Iris pigment epithelial cell (primary cell): ENCODE measurements around the gene PARD3.
A peak's percentile ranks its signal among the peaks of the same experiment; 100 is the strongest.
"Not testable (repeated sequence)": the region's sequence is repeated elsewhere in the genome, so short reads cannot be mapped to it uniquely, and the experiment has no call there.

Source experiments
- DNase-seq: peaks from one replicate; pipeline ENCODE4 v3.0.0-alpha.2; 2011; ENCODE audit warnings: low read depth

PARD3 gene

GRCh38 chr10:34098821-34099567 is 716.1 kb downstream of the PARD3 start:
- DNase-seq: no peak

- no peak for DNase-seq
These were observed 717.4 kb downstream of the PARD3 start for GRCh38 chr10:34097682-34098081.

GRCh38 chr10:34094961-34095360 is 720.1 kb downstream of the PARD3 start:
- DNase-seq: no peak

DNA sequence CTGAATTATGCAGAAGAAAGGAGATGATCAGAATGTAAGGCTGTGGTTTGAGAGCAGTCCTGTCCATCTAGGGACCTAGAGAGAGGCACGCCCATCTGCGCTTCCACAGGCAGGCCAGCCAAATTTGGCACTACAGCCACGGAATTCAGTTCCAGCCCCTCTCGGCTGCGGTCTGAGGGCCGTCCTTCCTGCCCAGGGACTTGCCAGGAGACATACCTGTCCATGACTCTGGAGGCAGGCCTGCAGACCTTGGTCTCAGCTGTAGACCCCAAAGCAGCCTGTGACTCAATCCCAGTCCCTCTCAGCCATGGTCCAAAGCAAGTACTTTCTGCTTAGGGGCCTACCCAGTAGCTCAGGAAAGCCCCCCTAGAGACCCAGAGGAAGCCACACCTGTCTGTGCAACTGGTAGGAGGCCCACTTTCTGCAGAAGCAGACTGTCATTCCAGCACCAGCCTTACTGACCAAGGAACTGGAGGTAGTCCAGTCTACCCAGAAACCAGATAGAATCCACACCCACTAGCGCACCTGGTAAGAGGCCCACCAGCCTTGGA is 720.9 kb downstream of the PARD3 start:
- DNase-seq: no peak

DNA sequence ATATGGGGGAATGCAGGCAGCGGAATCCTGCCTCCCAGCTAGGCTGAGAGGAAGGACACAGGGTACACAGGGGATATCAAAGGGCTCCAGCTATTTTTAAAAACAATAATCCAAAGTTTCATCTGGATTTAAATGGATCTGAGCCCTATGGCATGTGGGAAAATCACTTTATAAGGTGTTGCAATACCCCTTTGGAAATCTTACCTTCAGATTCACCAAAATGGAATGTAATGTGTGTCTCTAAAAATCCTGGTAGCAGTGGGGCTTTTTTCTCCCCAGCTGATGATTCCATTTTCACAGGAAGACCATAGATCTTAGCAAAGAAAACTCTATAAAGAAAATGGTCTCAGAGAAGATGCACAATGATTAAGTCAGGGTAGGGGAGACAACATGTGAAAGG is 722.2 kb downstream of the PARD3 start:
- DNase-seq: peak; percentile 41

DNA sequence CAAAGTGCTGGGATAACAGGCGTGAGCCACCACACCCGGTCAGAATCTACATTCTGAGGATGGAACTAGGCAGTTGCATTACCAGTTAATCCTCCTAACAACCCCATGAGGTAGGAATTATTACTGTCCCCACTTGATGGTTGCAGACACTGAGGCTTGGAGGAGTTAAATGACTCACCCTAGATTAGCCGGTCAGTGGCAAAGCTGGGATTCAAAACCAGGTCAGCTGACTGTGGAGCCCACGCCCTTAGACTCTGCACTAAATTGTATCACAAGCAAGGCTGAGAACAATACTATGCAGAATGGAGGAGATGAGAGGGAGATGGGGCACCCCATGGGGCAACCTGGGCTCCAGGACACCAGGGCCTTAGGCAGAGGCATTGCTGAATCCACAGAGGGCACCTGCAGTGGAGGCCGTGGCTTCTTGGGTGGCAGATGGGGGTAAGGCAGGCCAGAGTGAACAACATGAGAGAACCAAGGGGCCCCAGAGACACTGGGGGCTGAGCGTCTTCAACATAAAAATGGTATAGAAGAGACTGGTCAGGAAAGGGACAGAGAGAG is 723.4 kb downstream of the PARD3 start:
- DNase-seq: peak; percentile 16

DNA sequence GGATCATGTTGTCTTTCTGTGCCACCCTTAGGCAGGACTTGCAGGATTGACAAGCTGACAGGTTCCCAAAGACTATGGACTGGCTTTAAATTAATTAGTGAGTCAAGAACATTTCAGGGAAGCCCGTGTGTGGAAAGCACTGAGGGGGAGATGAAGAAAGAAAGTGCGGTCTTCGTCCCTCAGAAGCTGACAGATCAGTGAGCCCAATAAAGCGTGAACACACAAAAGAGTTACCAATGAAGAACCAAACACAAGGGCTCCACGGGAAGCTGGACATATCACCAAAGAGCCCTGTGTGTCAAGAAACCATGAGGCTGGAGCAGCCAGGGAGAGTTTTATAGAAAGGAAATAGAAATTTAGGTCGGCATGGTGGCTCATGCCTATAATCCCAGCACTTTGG is 725.8 kb downstream of the PARD3 start:
- no peak for DNase-seq

- DNase-seq: no peak
These were observed 726.8 kb downstream of the PARD3 start for GRCh38 chr10:34088208-34088794.

DNA sequence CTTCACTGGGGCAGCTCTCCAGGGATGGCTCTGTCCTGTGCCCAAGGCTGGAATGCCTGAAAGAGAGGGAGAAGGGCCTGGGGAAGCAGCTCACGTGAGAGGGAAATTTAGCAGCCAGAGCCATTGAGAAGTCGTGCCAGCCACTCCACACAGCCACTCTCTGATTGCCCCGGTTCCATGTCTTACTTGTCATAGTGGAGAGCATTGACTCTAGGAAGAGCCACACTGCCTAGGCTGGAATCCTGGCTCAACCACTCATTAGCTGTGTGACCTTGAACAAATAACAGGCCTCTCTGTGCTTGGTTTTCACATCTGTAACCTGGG is 728.0 kb downstream of the PARD3 start:
- DNase-seq: no peak

DNA sequence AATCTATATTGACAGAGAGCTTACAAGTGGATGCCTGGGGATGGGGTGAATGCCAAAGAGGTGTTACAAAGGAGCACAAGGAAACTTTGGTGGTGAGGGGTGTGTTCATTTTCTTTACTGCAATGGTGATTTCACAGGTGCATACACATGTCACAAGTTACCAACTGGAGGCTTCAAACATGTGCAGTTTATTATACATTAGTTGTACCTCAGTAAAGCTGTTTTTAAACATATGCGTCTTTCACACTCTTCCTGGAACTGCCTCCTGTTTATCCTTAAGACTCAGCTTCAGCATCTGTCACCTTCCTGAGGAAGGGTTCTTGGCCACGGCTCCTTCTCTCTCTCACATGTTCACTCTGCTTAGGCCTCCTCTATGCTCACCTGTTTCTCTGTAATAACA is 731.5 kb downstream of the PARD3 start:
- DNase-seq: no peak

- no peak for DNase-seq
These were observed 733.1 kb downstream of the PARD3 start for GRCh38 chr10:34081948-34082347.

GRCh38 chr10:34081347-34081743 is 733.8 kb downstream of the PARD3 start:
- DNase-seq: no peak

DNA sequence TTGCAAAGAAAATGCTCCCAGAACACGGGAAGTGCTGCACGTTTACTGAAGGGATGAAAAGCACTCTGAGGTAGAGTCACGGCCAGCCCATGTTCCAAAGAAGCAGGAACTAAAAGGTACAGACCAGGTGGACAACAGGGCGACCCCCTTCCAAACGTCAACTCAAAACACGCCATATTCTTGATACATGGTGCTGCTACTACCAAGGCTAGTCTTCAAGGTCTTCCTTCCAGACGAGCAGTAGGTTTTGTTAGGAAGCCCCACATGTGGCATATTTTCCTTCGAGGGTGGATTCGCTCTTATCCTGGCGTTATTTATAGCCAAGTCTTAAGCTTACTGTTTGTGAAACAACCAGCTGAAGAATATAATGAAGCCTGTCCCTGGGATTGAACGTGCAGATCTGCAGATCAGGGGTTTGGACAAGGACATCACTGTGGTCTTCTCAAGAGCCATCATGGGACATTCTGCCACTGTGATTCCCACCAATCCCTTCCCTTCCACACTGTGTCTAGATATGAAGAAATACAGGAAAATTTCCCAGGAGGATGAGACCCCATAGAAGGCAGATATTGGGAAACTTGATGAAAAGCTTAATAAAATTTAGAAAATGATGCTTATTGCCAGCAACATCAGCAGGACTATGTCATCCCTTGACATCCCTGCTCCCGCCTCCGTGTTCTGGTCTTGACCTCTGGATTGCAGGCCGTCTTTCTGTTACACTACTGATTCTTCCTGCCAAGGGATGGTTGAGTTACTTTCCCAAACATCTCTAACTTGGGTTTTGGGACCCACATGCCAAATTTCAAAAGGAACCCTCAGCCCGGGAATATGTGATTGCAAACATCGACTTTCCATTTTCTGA is 734.4 kb downstream of the PARD3 start:
- DNase-seq: no peak

DNA sequence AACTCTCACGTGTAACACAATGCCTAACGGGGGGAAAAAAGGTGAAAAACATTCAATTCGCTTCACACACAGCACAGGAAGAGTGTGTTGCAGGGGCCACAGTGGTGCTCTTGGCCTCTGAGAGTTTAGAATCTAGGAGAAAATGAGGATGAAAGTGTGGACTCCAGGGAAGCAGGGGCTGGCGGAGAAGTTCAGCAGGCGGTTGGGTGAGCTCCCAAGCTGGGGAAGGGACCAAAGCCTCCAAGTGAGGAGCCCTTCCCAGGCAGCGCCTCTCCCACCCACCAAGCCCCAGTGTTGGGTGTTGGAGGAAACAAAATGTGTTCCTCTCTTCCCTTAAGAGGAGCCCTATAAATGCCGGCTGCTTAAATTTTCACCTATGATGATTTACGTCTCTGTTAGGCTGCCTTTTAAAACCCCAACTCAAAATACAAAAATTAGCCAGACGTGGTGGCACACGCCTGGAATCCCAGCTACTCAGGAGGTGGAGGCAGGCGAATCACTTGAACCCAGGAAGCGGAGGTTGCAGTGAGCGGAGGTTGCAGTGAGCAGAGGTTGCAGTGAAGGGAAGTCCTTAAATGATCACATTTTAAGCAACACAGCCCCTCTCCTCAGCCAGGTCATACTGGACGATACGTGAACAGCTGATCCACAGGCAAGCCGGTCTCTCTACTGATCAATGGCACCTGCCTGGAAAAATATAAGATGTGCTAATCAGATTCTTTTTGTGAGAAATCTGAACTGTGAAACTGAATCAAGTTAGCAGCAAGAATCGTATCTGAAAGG is 735.2 kb downstream of the PARD3 start:
- DNase-seq: no peak

DNA sequence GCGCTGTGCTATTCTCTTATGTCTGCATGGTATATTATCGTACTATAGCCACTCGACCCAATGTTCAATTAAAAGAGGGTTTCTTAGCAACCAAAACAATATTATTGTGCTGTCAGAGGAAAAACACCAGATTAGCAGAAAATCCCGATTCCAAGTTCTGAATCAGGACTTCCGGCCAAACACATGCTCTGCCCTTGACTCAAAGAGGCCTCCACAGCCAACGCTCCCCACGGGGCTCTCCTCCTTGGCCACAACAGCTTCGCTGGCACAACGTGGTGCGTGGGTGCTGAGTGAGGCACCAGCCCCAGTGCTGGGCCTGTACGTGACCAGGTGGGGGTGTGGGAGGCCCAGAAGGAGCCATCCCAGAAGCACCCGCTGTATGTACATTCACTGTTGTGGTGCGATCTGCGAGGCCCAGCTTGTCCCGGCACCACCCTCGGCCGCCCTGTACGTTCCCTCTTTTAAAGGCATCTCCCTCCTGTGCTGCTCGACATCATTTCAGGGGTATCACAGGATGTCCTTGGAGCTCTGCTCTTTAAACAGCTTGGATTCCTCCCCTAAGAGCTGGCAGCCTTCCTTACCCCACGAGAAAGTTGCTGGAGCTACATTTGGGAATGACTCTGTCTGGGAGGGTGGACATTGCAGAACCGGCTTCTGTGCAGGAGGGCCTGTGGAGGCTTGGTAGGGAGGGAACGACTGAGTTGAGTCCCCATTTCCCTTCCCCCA is 736.2 kb downstream of the PARD3 start:
- DNase-seq: peak; percentile 19

DNA sequence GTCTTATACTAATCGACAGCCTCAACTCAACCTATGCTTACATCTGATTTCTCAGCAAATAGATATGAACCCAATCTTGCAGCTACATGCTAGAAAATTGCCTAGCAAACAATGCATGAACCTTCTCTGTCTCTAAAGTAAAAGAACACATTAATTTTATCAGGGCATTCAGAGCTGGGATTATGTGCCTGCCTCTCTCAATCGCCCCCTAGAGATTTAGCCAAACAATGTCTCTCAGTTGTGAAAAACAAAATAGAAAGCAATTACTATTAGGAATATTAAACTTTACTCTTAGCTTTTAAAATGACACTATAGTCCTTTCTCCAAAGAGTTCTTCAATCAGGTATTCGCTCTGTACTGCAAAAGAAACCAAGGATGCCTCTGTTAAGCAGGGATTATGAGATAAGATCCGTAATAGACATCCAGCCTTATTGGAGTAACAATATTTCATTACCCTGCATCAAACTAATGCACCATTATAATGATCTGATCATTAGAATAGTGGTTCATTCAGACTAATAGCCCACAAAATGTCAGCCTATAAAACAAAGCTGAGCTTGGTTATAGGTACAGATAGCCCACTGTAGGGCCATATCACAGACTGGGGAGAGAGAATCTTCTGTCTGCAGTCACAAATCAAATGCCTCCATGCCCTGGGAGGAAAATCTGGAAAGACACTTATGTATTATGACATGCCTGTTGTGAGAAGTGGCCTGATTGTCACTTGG is 736.9 kb downstream of the PARD3 start:
- no peak for DNase-seq

- no peak for DNase-seq
These were observed 738.7 kb downstream of the PARD3 start for GRCh38 chr10:34076443-34076842.

- no peak for DNase-seq
These were observed 739.7 kb downstream of the PARD3 start for GRCh38 chr10:34075254-34075926.

DNA sequence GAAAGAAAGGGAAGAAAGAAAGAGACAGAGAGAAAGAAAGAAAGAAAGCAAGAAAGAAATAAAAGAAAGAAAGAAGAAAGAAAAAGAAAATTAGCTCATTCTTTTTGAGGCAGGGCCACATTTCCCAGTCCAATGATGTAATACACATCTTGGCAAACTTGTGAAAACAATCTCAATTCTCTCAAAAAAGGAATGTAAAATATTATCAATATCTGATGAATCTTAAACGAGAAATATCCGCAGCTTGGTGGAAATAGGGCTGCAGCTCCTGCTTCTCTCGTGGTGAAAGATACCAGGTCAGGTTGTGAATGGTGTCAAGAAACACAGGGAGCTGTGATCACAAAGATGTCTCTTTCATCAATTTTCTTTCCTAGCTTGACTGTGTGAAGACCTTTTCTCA is 741.0 kb downstream of the PARD3 start:
- DNase-seq: no peak

- DNase-seq: not testable (repeated sequence)
These were observed 747.4 kb downstream of the PARD3 start for GRCh38 chr10:34067741-34068140.
